ENCODE results near the gene LIX1. TPM values are rescaled to one million over a fixed set of nuclear protein-coding genes. Genes with fewer than 3 reads are reported as not detected.
"Not testable (repeated sequence)": the region's sequence is repeated elsewhere in the genome, so short reads cannot be mapped to it uniquely, and the experiment has no call there.

Gene LIX1
- total RNA-seq, 1 donor from 2014 or later: not detected

DNA sequence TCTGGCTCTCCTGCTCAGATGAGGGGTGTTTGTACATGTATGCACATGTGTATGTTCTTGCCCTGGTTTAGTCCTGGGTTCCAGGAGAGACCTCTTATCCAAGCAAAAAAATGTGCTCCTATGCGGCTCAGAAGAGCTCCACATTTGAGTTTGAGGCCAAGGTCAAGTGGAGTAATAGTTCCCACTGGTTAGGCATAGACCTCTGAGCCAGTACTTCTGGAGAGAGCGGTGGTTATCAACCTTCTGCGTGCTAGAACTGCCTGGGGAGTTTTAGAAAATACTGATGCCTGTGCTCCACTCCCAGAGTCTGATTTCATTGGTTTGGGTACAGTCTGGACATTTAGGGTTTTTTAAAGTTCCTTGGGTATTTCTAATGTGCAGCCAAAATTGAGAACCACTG is 51.5 kb downstream of the LIX1 start:
- ATAC-seq (ENCODE audit: low read depth) (no peak), DNase-seq (no peak)
- H3K9me3 Mint-ChIP-seq: no peaks in the 10 kb centered on the region
- ChIA-PET CTCF (no interaction called here), POLR2A (no interaction called here)
- no peaks in the 10 kb centered on the region for H3K27me3 Mint-ChIP-seq
- H3K36me3 Mint-ChIP-seq (ENCODE audit: low read depth): peaks cover 2% of the 10 kb centered on the region
- TF ChIP-seq, protein P1, sequence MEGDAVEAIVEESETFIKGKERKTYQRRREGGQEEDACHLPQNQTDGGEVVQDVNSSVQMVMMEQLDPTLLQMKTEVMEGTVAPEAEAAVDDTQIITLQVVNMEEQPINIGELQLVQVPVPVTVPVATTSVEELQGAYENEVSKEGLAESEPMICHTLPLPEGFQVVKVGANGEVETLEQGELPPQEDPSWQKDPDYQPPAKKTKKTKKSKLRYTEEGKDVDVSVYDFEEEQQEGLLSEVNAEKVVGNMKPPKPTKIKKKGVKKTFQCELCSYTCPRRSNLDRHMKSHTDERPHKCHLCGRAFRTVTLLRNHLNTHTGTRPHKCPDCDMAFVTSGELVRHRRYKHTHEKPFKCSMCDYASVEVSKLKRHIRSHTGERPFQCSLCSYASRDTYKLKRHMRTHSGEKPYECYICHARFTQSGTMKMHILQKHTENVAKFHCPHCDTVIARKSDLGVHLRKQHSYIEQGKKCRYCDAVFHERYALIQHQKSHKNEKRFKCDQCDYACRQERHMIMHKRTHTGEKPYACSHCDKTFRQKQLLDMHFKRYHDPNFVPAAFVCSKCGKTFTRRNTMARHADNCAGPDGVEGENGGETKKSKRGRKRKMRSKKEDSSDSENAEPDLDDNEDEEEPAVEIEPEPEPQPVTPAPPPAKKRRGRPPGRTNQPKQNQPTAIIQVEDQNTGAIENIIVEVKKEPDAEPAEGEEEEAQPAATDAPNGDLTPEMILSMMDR (IDR thresholded peaks at IDR 0.05): no peak
- intact Hi-C loops (cut with micrococcal nuclease): no loop called here
- H3K27ac Mint-ChIP-seq: no peak overlapping the region
- no peak overlapping the region for H3K4me3 Mint-ChIP-seq
- peaks cover 10% of the 10 kb centered on the region for H3K4me1 Mint-ChIP-seq

- peaks cover 8% of the 10 kb centered on the region for H3K36me3 Mint-ChIP-seq (ENCODE audit: low read depth)
- no peak for DNase-seq
- TF ChIP-seq, protein P1 (IDR thresholded peaks at IDR 0.05): no peak
- POLR2A ChIA-PET: interaction anchor here (0.6 kb wide), 2 partner anchors 28 to 81 kb away, joined by 3 read pairs; no protein-coding TSS in a partner anchor
- intact Hi-C loops (cut with micrococcal nuclease): no loop called here
- H3K4me3 Mint-ChIP-seq: no peak overlapping the region
- H3K27me3 Mint-ChIP-seq: no peaks in the 10 kb centered on the region
- ATAC-seq (ENCODE audit: low read depth): no peak
- CTCF ChIA-PET: no interaction called here
- peaks cover 6% of the 10 kb centered on the region for H3K4me1 Mint-ChIP-seq
- H3K27ac Mint-ChIP-seq: no peak overlapping the region
- H3K9me3 Mint-ChIP-seq: peaks cover 3% of the 10 kb centered on the region
Observed at GRCh38 chr5:97089149-97089801, 53.1 kb downstream of the LIX1 start.

- Mint-ChIP-seq H3K4me1 (peaks cover 9% of the 10 kb centered on the region), H3K4me3 (no peak overlapping the region), H3K36me3 (ENCODE audit: low read depth) (peaks cover 8% of the 10 kb centered on the region), H3K27me3 (no peaks in the 10 kb centered on the region), H3K9me3 (peaks cover 3% of the 10 kb centered on the region), H3K27ac (no peak overlapping the region)
- no peak for DNase-seq
- POLR2A ChIA-PET: interaction anchor here (0.6 kb wide), 2 partner anchors 29 to 80 kb away, joined by 3 read pairs; no protein-coding TSS in a partner anchor
- CTCF ChIA-PET: no interaction called here
- intact Hi-C loops (cut with micrococcal nuclease): no loop called here
- ATAC-seq (ENCODE audit: low read depth): no peak
- TF ChIP-seq, protein P1 (IDR thresholded peaks at IDR 0.05): no peak
Observed at GRCh38 chr5:97088774-97089148, 53.6 kb downstream of the LIX1 start.

DNA sequence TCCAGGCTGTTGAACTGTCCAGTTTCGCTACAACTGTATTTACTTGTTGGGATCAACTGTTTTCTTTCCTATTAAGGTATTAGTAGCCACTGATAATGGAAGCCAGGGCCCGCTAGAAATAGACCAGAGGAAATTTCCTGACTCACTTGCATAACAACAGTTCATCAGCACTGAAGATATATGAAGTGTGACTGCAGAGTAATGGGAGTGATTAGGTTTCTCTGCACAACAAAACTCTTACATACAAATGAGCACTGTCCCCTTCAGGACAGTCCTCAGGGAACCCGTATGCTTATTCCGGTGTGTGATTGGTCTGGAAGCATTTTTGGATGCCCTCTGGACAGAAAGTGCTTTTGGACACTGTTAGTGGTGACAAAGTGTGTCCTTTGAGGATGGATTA is 55.3 kb downstream of the LIX1 start:
- ChIA-PET CTCF (no interaction called here), POLR2A (no interaction called here)
- Mint-ChIP-seq H3K4me3 (no peak overlapping the region), H3K9me3 (peaks cover 3% of the 10 kb centered on the region), H3K27me3 (no peaks in the 10 kb centered on the region), H3K36me3 (ENCODE audit: low read depth) (peaks cover 10% of the 10 kb centered on the region), H3K27ac (no peak overlapping the region), H3K4me1 (peaks cover 21% of the 10 kb centered on the region)
- DNase-seq (no peak), ATAC-seq (ENCODE audit: low read depth) (no peak)
- TF ChIP-seq, protein P1 (IDR thresholded peaks at IDR 0.05): no peak
- intact Hi-C loops (cut with micrococcal nuclease): no loop called here

DNA sequence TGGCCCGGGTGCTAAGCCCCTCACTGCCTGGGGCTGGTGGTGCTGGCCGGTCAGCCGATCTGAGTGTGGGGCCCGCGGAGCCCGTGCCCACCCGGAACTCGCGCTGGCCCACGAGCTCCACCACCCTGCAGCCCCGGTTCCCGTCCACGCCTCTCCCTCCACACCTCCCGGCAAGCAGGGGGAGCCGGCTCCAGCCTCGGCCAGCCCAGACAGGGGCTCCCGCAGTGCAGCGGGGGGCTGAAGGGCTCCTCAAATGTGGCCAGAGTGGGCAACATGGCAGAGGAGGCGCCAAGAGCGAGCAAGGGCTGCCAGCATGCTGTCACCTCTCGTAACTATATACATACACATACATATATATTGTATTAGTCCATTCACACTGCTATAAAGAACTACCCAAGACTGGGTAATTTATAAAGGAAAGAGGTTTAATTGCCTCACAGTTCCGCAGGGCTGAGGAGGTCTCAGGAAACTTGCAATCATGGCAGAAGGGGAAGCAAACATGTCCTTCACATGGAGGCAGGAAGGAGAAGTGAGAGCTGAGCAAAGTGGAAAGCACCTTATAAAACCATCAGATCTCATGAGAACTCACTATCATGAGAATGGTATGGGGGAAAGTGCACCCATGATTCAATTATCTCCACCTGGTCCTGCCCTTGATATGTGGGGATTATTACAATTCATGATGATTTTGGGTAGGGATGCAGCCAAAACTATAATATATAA is 56.8 kb downstream of the LIX1 start:
- Mint-ChIP-seq H3K4me1 (peaks cover 29% of the 10 kb centered on the region), H3K9me3 (peaks cover 3% of the 10 kb centered on the region), H3K36me3 (ENCODE audit: low read depth) (peaks cover 10% of the 10 kb centered on the region), H3K4me3 (no peak overlapping the region), H3K27me3 (no peaks in the 10 kb centered on the region), H3K27ac (peak overlapping the region; percentile 61)
- POLR2A ChIA-PET: interaction anchor here (0.6 kb wide), 2 partner anchors 19 to 424 kb away, joined by 5 to 7 read pairs; no protein-coding TSS in a partner anchor
- DNase-seq (no peak), ATAC-seq (ENCODE audit: low read depth) (peak; percentile 77)
- intact Hi-C loops (cut with micrococcal nuclease): no loop called here
- TF ChIP-seq, protein P1 (IDR thresholded peaks at IDR 0.05): no peak
- CTCF ChIA-PET: no interaction called here

GRCh38 chr5:97084782-97085458 is 57.5 kb downstream of the LIX1 start:
- intact Hi-C loops (cut with micrococcal nuclease); H3K9me3 Mint-ChIP-seq; H3K27ac Mint-ChIP-seq; DNase-seq; CTCF ChIA-PET; H3K27me3 Mint-ChIP-seq; H3K4me3 Mint-ChIP-seq; ATAC-seq (ENCODE audit: low read depth); H3K36me3 Mint-ChIP-seq (ENCODE audit: low read depth): not testable (repeated sequence)
- POLR2A ChIA-PET: interaction anchor here (0.6 kb wide), 1 partner anchor 423 kb away, joined by 7 read pairs; no protein-coding TSS in a partner anchor
- peaks cover 29% of the 10 kb centered on the region for H3K4me1 Mint-ChIP-seq
